Omental fat pad (tissue), 4 donors: Measurements from ENCODE around the gene SAV1. TPM values are rescaled to one million over a fixed set of nuclear protein-coding genes. Genes with fewer than 3 reads are reported as not detected.

Source experiments
- ATAC-seq: fragments of 150-250 bp; one replicate; pipeline ENCODE4 v1.9.1; 2016; ENCODE audit warnings: mild to moderate bottlenecking, moderate library complexity; ENCODE audit not compliant: low FRiP score
- DNase-seq: peaks from one replicate; pipeline ENCODE4 v3.0.0-alpha.2; 2019; ENCODE audit warnings: low spot score
- CTCF ChIP-seq, 3 donors: fragments of 450-650 bp; IDR thresholded peaks; one replicate each; pipeline ENCODE4 v1.5.1; 2016 to 2017; ENCODE audit warnings: antibody characterized with exemption in 3 of 3, mild to moderate bottlenecking in 3 of 3, moderate library complexity in 2 of 3
- total RNA-seq, 4 donors: library from RNA; depleted of rRNA; stranded (reverse); fragments of >200 nt; gene quantifications; one replicate each; pipeline ENCODE4 v1.1.0, GENCODE V29; 2016

Gene SAV1
- total RNA-seq, 4 donors from 2014 or later: 37.7 to 49.7 (median 40.0) TPM

- ATAC-seq (no peak), DNase-seq (no peak)
- no peak for TF ChIP-seq CTCF (IDR thresholded peaks at IDR 0.05)
These were observed 7.5 kb upstream of the SAV1 start for GRCh38 chr14:50675597-50675996.

GRCh38 chr14:50670866-50671256, 2.8 kb upstream of the SAV1 start:
- ATAC-seq (no peak), DNase-seq (no peak)
- TF ChIP-seq CTCF (IDR thresholded peaks at IDR 0.05): no peak

GRCh38 chr14:50670196-50670865, 2.2 kb upstream of the SAV1 start:
- no peak for TF ChIP-seq CTCF (IDR thresholded peaks at IDR 0.05)
- ATAC-seq (no peak), DNase-seq (no peak)

- ATAC-seq (no peak), DNase-seq (no peak)
- no peak for TF ChIP-seq CTCF (IDR thresholded peaks at IDR 0.05)
These were observed 1.4 kb upstream of the SAV1 start for GRCh38 chr14:50669441-50669986.

GRCh38 chr14:50668826-50669143, 679 bp upstream of the SAV1 start:
- peak; percentile 21 for ATAC-seq
- no peak for DNase-seq
- no peak for TF ChIP-seq CTCF (IDR thresholded peaks at IDR 0.05)

GRCh38 chr14:50667684-50667995, 466 bp downstream of the SAV1 start:
- TF ChIP-seq CTCF (IDR thresholded peaks at IDR 0.05): no peak
- DNase-seq: no peak
- ATAC-seq: peak; percentile 59
